ENCODE measurements around the gene PSMB2.

- no peak for TF ChIP-seq POLR2A (IDR thresholded peaks at IDR 0.05)
- TF ChIP-seq CTCF (IDR thresholded peaks at IDR 0.05), result no peak
Observed at GRCh38 chr1:35573198-35574124, 67.9 kb downstream of the PSMB2 start, which contains the start of gene TFAP2E.

All from sigmoid colon (tissue), 3 donors.